HepG2 (cell line): ENCODE measurements around the gene MYO1B. TPM values are rescaled to one million over a fixed set of nuclear protein-coding genes. Genes with fewer than 3 reads are reported as not detected.
A peak's percentile ranks its signal among the peaks of the same experiment; 100 is the strongest.

Source experiments
- ATAC-seq: fragments of 200-7000 bp; cut with Tn5 transposase; 3 replicates; pipeline ENCODE4 v1.9.1; 2020; ENCODE audit warnings: mild to moderate bottlenecking, moderate library complexity
- BruUV-seq: library from RNA; stranded (reverse); fragments of 400-500 nt; replicated peaks from 2 replicates; lab custom pipeline; 2021; lab: Mats Ljungman, UMichigan
- CTCF ChIA-PET: fragments of 300-600 bp; formaldehyde crosslinking; extraction: SDS; loops from one replicate; lab custom pipeline; 2021; ENCODE audit warnings: low total read pairs, inconsistent platforms, low intra/inter-chr PET ratio; lab: Yijun Ruan, JAX
- POLR2A ChIA-PET: fragments of 350-600 bp; sonication (Branson Sonifier 250); formaldehyde crosslinking; loops from one replicate; lab custom pipeline; 2020; ENCODE audit warnings: antibody characterized with exemption, inconsistent platforms; lab: Yijun Ruan, JAX
- DNase-seq: peaks from one replicate; pipeline ENCODE4 v3.0.0-alpha.2; 2015; ENCODE audit warnings: low spot score
- FAIRE-seq: peaks from 3 replicates; lab custom pipeline; 2011; peaks lifted over from hg19 to GRCh38; lab: Jason Lieb, UNC
- H2AFZ ChIP-seq: one replicate; pipeline ENCODE4 v1.6.1; 2011; ENCODE audit warnings: low read length, inconsistent platforms
- H3K27ac ChIP-seq: fragments of 300-600 bp; 3 replicates; pipeline ENCODE4 v1.8.0; 2011; ENCODE audit warnings: mixed run types, mild to moderate bottlenecking, mixed read lengths, low read length, inconsistent platforms; ENCODE audit not compliant: insufficient read depth; ENCODE audit errors: extremely low read length
- H3K27me3 ChIP-seq, 2 experiments: fragments of 200-600 bp in 1 of 2; 2 replicates in 1 of 2; 3 replicates in 1 of 2; pipeline versions ENCODE4 v1.6.0 to v1.8.0; 2011; ENCODE audit warnings: low read length in 2 of 2, mild to moderate bottlenecking in 2 of 2, moderate library complexity in 2 of 2, inconsistent platforms in 1 of 2; ENCODE audit not compliant: insufficient read depth in 2 of 2, control insufficient read depth in 1 of 2
- H3K36me3 ChIP-seq, 2 experiments: fragments of 200-600 bp in 1 of 2; replicated peaks in 1 of 2; 2 replicates in 1 of 2; 3 replicates in 1 of 2; pipeline versions ENCODE4 v1.5.1 to v1.8.0; 2011; ENCODE audit warnings: low read length in 2 of 2, inconsistent platforms in 1 of 2; ENCODE audit not compliant: insufficient read depth in 2 of 2, control insufficient read depth in 1 of 2
- H3K4me1 ChIP-seq: 2 replicates; pipeline ENCODE4 v1.5.1; 2012; ENCODE audit warnings: low read length, inconsistent platforms; ENCODE audit not compliant: insufficient read depth
- H3K4me2 ChIP-seq: 2 replicates; pipeline ENCODE4 v1.6.0; 2011; ENCODE audit warnings: low read depth, low read length, inconsistent platforms
- H3K4me3 ChIP-seq, 3 experiments: fragments of 200-600 bp in 1 of 3; sonication (generic), shearing (Covaris generic) in 1 of 3; replicated peaks in 1 of 3; 2 replicates each; pipeline ENCODE4 v1.5.1; 2011 to 2016; ENCODE audit warnings: low read length in 3 of 3, inconsistent platforms in 2 of 3, low read depth in 2 of 3, mild to moderate bottlenecking in 2 of 3, control low read depth in 1 of 3, mixed read lengths in 1 of 3; ENCODE audit not compliant: insufficient read depth in 1 of 3
- H3K79me2 ChIP-seq: one replicate; pipeline ENCODE4 v1.6.1; 2011; ENCODE audit warnings: low read length, inconsistent platforms; ENCODE audit not compliant: insufficient read depth
- H3K9ac ChIP-seq: 2 replicates; pipeline ENCODE4 v1.6.0; 2011; ENCODE audit warnings: mild to moderate bottlenecking, low read depth, low read length, inconsistent platforms; ENCODE audit not compliant: insufficient read depth
- H3K9me3 ChIP-seq: 2 replicates; pipeline ENCODE4 v1.5.1; 2012; ENCODE audit warnings: mild to moderate bottlenecking, low read length
- H4K20me1 ChIP-seq: 2 replicates; pipeline ENCODE4 v1.6.0; 2011; ENCODE audit warnings: inconsistent platforms, mild to moderate bottlenecking, low read length, moderate library complexity; ENCODE audit not compliant: insufficient read depth
- MAFF ChIP-seq: IDR thresholded peaks from 2 replicates; pipeline ENCODE4 v1.6.1; 2011; ENCODE audit warnings: low read depth, low read length, improper control_type of control experiment
- MAFK ChIP-seq, 2 experiments: IDR thresholded peaks in 1 of 2; conservative IDR thresholded peaks in 1 of 2; 2 replicates each; pipeline ENCODE4 v1.6.1; 2011; ENCODE audit warnings: improper control_type of control experiment in 2 of 2, low read length in 2 of 2
- PRDM4 ChIP-seq: sonication (generic); formaldehyde crosslinking; IDR thresholded peaks from 2 replicates; pipeline ENCODE4 v1.9.0; 2021; ENCODE audit warnings: missing genetic modification reagents, borderline replicate concordance
- THAP8 ChIP-seq: sonication (generic); formaldehyde crosslinking; IDR thresholded peaks from 2 replicates; pipeline ENCODE4 v1.5.1; 2020; ENCODE audit warnings: missing genetic modification reagents, mild to moderate bottlenecking, borderline replicate concordance
- ZNF644 ChIP-seq: IDR thresholded peaks from 2 replicates; pipeline ENCODE4 v1.6.1; 2016; ENCODE audit warnings: low read depth
- ZNF7 ChIP-seq: IDR thresholded peaks from 2 replicates; pipeline ENCODE4 v1.6.1; 2016; ENCODE audit warnings: missing biosample characterization, missing genetic modification reagents
- WGBS: methylation state at CpG from one replicate; pipeline ENCODE4 v1.1.6; 2017; ENCODE audit warnings: low lambda C conversion rate; 5-methylcytosine and 5-hydroxymethylcytosine counted together
- in situ Hi-C: cut with HindIII; loops from 2 replicates; pipeline ENCODE4 v1.10.0; 2017; ENCODE audit warnings: low pct_unique_long_range_greater_than_20kb; ENCODE audit not compliant: extremely low pct_ligation_motif_present
- intact Hi-C: fragments of 100-400 bp; cut with micrococcal nuclease; formaldehyde crosslinking; loops from one replicate; pipeline ENCODE4 v1.10.0; 2022; ENCODE audit not compliant: unreplicated experiment
- polyA plus RNA-seq, 8 experiments: library from polyadenylated mRNA; depleted of rRNA in 3 of 8; stranded (reverse) in 7 of 8; unstranded in 1 of 8; fragments of >200 nt; fragmentation: Illumina TruSeq in 4 of 8; extraction: Trizol in 4 of 8; gene quantifications; 2 replicates each; pipeline versions ENCODE4 v1.2.1 to v1.2.3, GENCODE V29; 2011 to 2016; ENCODE audit warnings: low read depth in 4 of 8, missing spikeins in 1 of 8, mixed read lengths in 1 of 8; ENCODE audit not compliant: insufficient read depth in 1 of 8
- total RNA-seq, 5 experiments: library from RNA; depleted of rRNA; stranded (reverse); fragments of >200 nt; fragmentation: Illumina TruSeq; extraction: Trizol; gene quantifications; 2 replicates each; pipeline ENCODE4 v1.2.3, GENCODE V29; 2016; ENCODE audit warnings: low read depth in 1 of 5
- TF ChIP-seq, protein P1 (sequence below): sonication (generic); formaldehyde crosslinking; IDR thresholded peaks from 2 replicates; pipeline ENCODE4 v1.4.0; 2020; ENCODE audit warnings: missing genetic modification reagents

The MYO1B gene
- total and polyA plus RNA-seq, 2 of the 13 experiments (the other 11 are each of a cell fraction or from before 2014, with no cell fraction given) = 36.9 to 89.8 TPM

DNA sequence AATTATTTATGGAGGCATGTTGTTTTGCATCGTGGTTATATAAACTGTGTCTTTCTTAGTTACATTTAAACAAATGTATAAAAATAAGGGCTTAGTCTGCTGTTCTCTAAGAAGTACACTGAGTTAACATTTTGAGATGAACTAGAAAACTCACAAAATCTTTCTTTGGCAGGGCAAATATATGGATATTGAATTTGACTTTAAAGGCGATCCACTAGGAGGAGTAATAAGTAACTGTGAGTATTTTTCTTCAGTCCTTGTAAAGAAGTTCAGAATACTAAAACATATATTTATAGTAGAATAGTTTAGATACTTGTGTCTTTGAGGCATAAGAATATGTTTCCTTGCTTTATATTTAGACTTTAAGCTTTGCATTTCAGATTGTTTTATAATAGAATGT lies 104.8 kb downstream of the MYO1B start (continued):
- no peak for TF ChIP-seq PRDM4

- FAIRE-seq = no peak
Observed at GRCh38 chr2:191350826-191351225, 105.6 kb downstream of the MYO1B start.

More at GRCh38 chr2:191350826-191351225, 105.6 kb downstream of the MYO1B start:
- WGBS = 95% methylated on average over 2 of the region's 2 CpGs
- CTCF ChIA-PET = no interaction called here
- intact Hi-C loops (no loop called here), in situ Hi-C loops (no loop called here)
- ATAC-seq (no peak), DNase-seq (no peak)
- no peak overlapping the region for H3K9ac ChIP-seq
- H3K27ac ChIP-seq = no peak overlapping the region
- no peaks in the 10 kb centered on the region for H3K9me3 ChIP-seq
- no TSS peak for BruUV-seq
- no peak overlapping the region for H2AFZ ChIP-seq
- H3K4me1 ChIP-seq = no peaks in the 10 kb centered on the region
- no peaks in the 10 kb centered on the region for H3K27me3 ChIP-seq
- POLR2A ChIA-PET = no interaction called here
- no peak overlapping the region for H3K4me2 ChIP-seq
- peaks cover 26 to 47% of the 10 kb centered on the region in 2 experiments for H3K36me3 ChIP-seq
- TF ChIP-seq THAP8 (CRISPR knock-in tag) (no peak), MAFF (peak; percentile 54; the same call in 1 of the 2 replicates), ZNF644 (CRISPR knock-in tag) (no peak), ZNF7 (CRISPR knock-in tag) (no peak), MAFK (conservative IDR thresholded peaks at IDR 0.05 in 1 of 2, IDR thresholded peaks at IDR 0.05 in 1 of 2; ENCODE audit: low read length in 2 of 2) (peak; percentile 66 to 81)
- TF ChIP-seq, protein P1, sequence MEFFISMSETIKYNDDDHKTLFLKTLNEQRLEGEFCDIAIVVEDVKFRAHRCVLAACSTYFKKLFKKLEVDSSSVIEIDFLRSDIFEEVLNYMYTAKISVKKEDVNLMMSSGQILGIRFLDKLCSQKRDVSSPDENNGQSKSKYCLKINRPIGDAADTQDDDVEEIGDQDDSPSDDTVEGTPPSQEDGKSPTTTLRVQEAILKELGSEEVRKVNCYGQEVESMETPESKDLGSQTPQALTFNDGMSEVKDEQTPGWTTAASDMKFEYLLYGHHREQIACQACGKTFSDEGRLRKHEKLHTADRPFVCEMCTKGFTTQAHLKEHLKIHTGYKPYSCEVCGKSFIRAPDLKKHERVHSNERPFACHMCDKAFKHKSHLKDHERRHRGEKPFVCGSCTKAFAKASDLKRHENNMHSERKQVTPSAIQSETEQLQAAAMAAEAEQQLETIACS (CRISPR knock-in tag) = no peak
- TF ChIP-seq, all 625 proteins: peak for 2
- Histone ChIP-seq H3K79me2 (no peaks in the 10 kb centered on the region), H3K4me3 (no peak overlapping the region), H4K20me1 (no peaks in the 10 kb centered on the region)
